Measurements from ENCODE around the gene AGBL1.

AGBL1 gene

GRCh38 chr15:86756688-86757087 lies 677.0 kb downstream of the AGBL1 start:
- no peak for DNase-seq

DNA sequence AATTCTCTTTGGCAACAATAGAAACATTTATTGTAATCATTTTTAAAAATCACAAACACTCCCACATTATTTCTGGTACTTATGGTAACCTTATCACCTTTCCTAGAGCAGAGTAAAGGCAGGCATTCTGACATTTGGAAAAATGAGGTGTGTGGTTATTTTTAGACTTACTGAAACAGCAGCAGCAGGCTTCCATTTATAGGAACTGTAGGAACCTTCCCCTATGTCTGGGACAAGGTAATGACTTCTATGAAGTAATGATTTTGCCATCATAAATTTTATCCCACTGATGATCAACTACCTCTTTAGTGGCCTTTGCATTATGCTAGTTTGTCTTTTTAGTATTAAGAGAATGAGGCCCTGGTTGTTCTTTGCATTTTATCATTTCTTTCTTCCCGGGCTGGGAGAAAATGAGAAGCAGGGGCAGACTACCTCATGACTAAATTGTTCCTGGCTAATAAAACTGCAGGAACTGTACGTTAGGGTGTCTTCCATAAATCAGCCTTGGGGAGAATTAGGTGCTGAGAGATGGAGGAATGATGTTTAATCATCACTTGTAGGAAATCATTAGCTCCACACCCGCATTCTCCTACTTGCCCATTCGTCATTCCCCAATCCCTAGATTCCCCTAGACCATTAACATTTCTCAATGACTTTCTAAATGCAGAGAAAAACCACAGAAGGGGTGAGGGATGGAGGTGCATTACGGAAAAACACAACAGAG lies 680.3 kb downstream of the AGBL1 start:
- DNase-seq = no peak

DNA sequence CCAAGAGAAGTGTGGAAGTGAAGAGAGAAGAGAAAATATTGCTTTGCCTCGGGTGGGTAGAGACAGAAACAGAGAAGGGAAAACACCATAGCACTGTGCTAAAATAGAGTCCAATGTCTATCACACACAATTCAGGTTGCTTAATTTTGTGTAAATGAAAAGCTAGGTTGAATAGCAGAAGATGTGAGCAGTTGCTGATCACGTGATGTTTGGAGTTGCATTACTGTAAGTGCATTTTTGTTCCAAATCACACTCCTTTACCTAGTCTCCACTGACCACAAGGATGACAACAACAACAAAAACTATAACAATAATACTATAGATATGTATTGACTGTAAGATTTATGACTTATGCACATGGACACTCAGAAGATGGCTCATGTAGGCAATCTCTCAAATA lies 683.2 kb downstream of the AGBL1 start:
- DNase-seq = no peak

- DNase-seq = no peak
Observed at GRCh38 chr15:86764021-86764420, 684.4 kb downstream of the AGBL1 start.

DNA sequence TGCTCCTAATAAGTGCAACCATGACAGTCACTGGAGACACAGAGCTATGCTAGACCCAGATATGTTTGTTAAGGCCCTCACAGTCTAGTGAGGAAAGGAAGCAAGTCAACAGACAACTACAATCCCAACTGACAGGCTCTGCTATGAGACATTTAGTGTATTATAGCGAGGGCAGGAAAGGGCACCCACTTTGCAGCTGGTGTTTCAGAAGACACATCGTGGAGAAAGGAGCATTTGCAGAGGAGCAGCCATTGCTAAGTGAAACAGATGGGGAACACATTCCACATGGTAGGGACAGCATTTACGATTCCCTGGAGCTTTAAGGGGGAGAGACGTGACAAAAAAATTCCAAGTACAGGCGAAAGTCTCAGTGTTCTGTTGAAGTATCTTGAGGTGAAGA lies 685.6 kb downstream of the AGBL1 start:
- DNase-seq = no peak

GRCh38 chr15:86772369-86773059 lies 692.8 kb downstream of the AGBL1 start:
- no peak for DNase-seq

DNA sequence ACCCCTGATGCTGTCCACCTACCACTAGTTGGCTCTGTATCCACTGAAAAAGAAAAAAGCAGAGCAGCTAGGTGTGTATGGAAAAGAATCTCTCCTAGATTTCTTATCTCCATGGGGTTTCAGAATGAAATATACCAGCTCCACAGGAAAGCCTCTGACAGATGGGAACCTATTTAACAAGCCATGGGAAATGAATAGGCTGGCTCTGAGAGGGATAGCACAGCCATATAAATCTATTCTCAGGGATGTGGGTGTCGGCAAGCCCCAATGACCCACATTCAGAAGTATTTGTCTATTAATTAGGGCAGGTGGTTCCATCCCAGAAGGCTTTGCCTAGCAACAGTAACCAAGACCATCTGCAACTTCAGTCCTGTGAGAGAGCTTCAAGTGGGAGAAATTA lies 694.1 kb downstream of the AGBL1 start:
- peak; percentile 54 for DNase-seq

GRCh38 chr15:86776145-86776544 lies 696.5 kb downstream of the AGBL1 start:
- no peak for DNase-seq

- no peak for DNase-seq
Observed at GRCh38 chr15:86796521-86796920, 716.9 kb downstream of the AGBL1 start.

DNA sequence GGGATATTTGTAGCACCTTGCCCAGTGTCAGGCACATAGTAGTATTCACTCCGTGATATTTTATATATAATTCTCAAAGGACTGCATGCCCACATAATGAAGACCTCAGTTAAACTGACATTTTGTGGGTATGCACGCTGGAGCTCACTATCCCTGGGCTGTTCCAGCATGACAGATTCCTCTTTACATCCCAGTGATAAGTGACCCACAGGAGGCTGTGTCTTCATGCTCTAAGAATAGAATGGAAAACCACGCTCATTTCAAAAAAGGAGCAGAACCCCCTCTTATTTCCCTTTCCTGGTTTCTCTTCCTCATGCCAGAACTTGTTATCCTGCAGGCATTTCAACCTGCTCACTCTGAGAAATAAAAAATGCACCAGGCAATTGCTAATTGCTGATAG lies 717.5 kb downstream of the AGBL1 start:
- no peak for DNase-seq

DNA sequence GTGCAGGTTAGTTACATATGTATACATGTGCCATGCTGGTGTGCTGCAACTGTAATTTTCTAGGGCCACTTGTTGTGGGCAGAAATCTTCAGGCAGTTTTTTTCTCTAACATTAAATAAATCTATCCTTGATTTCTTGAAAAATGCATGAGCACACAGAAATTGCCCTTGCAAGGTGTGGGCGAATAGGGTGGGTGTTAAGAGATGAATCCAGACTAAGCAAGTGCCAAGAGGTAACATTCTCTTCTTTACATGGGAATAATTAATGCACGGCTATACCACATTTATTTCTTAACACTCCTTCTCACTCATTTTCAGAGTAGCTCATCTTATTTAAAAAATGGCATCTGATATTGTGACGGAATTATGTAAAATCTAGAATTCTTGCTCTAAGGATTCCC lies 719.6 kb downstream of the AGBL1 start:
- no peak for DNase-seq

- no peak for DNase-seq
Observed at GRCh38 chr15:86802244-86802643, 722.6 kb downstream of the AGBL1 start.

- DNase-seq = no peak
Observed at GRCh38 chr15:86804406-86804805, 724.7 kb downstream of the AGBL1 start.

GRCh38 chr15:86810329-86810728 lies 730.7 kb downstream of the AGBL1 start:
- DNase-seq = no peak

DNA sequence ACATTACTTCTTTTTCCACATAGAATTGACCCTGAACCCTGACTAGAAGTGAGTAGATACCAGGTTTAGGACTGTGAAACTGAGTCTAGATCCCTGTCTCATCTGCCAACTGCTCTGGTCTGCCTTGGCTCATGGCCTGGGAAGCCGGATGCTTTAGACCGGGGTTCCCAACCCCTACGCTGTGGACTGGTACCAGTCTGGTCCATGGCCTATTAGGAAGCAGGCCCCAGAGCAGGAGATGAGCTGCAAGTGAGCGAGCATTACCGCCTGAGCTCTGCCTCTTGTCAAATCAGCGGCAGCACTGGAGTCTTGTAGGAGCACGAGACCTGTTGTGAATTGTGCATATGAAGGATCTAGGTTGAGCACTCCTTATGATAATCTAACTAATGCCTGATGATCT lies 734.2 kb downstream of the AGBL1 start:
- DNase-seq = no peak

GRCh38 chr15:86829245-86829644 lies 749.6 kb downstream of the AGBL1 start:
- no peak for DNase-seq

GRCh38 chr15:86830304-86830703 lies 750.6 kb downstream of the AGBL1 start:
- DNase-seq = no peak

DNA sequence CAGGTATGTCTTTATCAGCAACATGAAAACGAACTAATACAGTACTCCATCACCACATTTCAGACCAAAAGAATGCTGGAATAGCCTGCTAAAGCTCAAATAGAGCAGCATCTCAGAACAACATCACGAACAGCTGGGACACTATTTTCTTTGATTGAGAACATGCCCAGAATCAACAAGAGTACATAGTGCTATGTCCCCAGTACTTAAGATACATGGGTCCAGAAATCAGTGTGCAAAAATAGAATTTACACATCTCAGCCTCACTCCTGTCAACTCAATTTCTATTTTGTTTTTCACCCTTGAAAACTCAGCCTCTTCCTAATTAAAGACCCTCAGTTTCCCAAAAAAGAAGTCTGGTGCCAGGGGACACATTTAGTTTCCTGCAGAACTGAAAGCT lies 753.9 kb downstream of the AGBL1 start:
- no peak for DNase-seq

GRCh38 chr15:86834115-86834863 lies 754.6 kb downstream of the AGBL1 start:
- DNase-seq = no peak

GRCh38 chr15:86837294-86838061 lies 757.8 kb downstream of the AGBL1 start:
- no peak for DNase-seq

DNA sequence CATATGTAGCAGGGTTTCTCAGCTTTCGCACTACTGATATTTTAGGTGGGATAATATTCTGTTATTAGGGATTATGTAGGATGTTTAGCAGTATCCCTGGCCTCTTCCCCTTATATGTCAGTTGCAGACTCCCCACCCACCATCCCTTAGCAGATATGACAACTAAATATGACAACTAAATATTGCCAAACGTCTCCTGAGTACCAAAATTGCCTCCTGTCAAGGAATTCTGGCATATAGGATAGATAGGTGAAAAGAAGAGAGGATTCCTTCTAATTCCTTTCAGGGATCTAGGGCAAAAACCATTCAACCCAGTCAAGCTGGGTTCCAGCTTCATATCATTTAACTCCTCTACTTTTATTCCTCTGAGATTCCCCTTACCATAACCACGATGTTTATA lies 759.8 kb downstream of the AGBL1 start:
- no peak for DNase-seq

DNA sequence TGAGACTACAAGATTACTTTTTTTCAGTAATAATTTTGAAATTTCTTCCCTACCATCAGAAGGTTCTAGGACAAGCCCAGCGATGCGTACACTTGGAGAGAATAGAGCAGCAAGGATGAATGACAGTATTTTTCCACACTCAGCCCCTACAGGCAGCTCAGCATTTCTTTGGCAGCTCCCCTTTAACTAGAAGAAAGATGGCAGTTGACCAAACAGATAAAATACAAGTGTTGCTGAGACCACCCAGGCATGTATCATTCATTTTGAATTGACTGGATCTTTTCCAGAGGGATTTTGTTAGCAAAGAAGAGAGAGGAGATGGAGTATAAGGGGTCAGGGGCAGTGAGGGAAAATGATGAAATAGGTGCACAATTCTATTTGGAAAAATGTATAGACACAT lies 761.3 kb downstream of the AGBL1 start:
- DNase-seq = no peak

- DNase-seq = no peak
Observed at GRCh38 chr15:86842199-86842598, 762.5 kb downstream of the AGBL1 start.

Measured in NCI-H510A treated with DMSO at 0.1 percent for 48 hours (cell line).